Measurements from ENCODE around the gene ZBED4.

ZBED4 gene

DNA sequence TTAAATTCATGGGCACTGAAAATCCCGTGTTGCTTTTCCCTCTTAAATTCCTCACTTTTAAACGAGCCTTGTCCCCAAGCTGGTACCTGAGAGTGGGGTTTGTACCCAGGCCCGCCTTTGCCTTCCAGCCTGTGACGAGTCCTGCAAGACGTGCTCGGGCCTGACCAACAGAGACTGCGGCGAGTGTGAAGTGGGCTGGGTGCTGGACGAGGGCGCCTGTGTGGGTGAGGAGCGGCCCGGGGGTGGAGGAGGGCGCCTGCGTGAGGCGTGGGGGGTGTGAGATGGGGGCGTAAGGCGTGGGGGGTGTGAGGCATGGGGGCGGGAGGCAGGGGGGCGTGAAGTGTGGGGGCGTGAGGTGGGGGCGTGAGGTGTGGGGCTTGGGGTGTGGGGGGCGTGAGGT lies 68.8 kb downstream of the ZBED4 start:
- no peak for DNase-seq (ENCODE audit: low read depth)

DNA sequence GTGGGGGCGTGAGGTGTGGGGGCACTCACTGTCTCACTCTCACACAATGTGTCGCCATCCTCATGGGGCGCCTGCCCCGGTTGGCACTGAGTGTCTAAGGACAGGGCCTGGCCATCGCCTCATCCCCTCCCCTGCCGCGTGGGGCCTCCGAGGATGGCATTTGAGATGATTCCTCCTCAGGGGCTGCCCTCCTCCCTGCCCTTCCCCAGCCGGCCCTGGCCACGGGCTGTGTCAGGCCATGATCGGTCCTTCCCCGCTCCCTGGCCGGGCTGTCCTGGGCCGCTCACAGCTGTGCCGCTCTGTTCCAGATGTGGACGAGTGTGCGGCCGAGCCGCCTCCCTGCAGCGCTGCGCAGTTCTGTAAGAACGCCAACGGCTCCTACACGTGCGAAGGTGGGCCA lies 69.3 kb downstream of the ZBED4 start:
- no peak for DNase-seq (ENCODE audit: low read depth)

DNA sequence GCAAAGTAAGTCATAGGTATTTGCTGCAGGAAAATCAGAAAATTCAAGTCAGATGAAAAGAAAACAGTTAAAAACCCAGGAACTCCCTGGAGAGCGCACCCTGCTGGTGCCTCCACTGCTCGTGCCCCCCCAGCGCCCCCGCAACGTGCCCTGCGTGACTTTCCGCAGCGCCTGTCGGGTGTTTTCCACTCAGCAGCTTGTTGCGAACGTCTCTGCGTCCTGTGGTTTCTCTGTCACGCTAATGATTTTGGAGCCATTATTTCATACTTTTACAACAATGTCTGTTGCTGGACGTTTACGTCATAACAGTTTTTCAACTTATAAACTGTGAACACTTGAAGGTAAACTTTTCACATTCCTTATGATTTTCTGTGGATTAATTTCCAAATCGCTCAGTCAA lies 69.8 kb downstream of the ZBED4 start:
- no peak for DNase-seq (ENCODE audit: low read depth)

DNA sequence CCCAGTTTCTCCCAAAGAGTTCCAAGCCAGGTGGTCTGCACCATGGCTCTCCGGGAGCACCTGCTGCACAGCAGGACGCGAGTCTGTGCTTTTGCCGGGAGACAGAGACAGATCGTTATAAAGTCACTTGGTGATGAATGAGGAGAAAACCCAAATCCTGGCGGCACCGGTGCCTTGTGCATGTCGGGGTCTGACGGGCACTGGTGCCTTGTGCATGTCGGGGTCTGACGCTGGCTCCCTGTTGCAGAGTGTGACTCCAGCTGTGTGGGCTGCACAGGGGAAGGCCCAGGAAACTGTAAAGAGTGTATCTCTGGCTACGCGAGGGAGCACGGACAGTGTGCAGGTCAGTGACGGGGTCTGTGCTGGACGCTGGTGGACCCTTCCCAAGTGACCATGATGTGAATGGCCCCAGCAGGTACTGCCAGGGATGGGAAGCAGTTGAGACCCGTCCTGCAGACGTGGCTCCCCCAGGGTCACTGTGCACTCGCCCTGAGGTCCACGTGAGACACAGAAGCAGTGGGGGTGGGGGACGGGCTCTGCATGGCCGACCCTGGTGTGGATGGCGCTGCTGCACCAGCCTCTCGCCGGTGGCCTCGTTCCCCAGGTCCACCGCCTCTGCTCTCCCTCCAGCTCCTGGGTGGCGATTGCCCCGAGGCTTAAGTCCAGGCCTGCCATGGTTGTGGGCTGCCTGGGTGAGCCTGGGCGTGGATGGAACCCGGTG lies 70.6 kb downstream of the ZBED4 start:
- DNase-seq (ENCODE audit: low read depth), result no peak

DNA sequence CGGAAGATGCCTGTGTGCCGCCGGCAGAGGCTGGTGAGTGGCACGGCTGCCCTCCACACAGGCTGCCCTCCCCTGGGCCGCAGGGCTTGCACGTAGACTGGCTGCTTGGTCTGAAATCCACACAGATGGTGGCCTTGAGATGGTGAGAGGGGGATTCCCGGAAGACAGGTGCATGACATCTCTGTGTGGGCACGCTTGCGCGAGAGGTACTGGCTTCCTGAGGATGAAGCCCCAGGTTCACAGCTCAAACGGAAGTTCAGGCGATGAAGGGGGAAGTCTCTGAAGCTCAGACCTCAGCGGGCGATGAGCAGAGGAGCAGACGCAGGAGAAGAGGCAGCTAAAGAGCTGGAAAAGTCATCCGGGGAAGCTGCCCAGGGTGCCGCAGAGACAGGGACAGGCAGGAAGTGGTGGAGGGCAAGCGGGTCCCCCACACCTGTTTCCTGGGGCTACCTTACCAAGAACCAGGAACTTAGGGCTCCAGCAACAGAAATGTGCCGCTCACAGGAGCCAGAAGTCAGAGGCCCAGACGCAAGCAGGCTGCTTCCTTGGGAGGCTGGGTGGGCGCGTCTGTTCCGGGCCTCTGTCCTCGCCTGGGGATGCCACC lies 72.0 kb downstream of the ZBED4 start:
- peak; percentile 83 for DNase-seq (ENCODE audit: low read depth)

DNA sequence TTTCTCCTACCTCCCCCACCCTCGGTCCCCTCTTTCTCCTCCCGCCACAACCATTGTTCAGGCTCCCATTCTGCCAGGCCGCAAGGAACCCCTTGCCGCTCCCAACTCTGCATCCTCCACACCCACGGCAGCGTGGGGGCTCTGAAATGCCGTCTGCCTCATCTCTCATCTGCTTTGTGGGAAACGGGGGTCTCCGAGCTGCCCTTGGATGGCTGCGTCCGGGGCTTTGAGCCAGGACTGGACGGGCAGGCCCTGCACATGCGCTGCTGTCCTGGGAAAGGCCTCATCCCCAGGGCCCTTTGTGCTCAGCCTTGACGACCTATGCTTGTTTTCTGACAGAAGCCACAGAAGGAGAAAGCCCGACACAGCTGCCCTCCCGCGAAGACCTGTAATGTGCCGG lies 73.3 kb downstream of the ZBED4 start:
- no peak for DNase-seq (ENCODE audit: low read depth)

DNA sequence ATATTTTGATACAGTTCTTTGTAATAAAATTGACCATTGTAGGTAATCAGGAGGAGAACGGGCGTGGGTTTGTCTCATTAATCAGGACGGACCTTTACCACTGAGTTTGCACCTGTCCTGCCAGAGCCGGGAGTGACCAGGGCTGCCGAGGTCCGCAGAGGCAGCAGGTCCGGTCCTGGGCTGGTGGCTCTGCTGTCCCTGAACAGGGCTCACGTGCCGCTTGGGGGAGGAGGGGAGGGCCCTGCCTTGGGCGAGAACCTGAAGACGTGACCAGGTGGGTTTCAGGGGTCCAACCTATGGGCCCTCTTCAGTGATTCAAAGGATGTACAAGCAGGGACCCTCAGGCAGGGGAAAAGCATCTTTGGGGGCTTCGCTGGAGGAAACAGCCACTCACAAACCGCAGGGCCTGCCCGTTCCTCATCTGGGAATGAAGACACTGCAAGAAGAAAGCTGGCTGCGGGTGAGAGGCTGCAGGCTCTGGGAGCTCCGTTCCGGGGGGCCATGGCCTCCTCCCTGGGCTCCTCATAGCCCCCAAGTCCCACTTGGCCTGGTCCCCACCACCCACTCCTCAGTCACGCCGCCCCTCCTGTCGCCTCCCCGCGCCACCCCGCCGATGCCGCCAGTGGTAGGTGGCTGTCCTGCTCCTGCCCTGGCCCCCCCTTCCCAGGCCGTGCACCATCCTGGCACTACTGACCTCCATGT lies 74.0 kb downstream of the ZBED4 start:
- DNase-seq (ENCODE audit: low read depth), result no peak

DNA sequence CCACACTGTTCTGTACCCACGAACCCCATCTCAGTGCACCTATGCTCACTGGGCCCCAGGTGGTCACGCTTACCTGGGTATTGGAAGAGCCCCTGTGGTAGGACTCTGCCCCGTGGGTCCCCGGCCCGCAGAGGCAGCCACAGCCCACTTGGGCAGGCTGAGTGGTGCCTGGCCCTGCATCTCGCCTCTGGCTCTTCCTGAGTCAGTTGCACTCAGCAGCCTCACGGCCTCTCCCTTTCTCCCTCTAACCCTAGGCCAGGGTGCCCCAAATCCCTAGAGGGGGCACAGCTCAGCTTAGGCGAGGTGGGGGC lies 74.5 kb downstream of the ZBED4 start:
- no peak for DNase-seq (ENCODE audit: low read depth)

DNA sequence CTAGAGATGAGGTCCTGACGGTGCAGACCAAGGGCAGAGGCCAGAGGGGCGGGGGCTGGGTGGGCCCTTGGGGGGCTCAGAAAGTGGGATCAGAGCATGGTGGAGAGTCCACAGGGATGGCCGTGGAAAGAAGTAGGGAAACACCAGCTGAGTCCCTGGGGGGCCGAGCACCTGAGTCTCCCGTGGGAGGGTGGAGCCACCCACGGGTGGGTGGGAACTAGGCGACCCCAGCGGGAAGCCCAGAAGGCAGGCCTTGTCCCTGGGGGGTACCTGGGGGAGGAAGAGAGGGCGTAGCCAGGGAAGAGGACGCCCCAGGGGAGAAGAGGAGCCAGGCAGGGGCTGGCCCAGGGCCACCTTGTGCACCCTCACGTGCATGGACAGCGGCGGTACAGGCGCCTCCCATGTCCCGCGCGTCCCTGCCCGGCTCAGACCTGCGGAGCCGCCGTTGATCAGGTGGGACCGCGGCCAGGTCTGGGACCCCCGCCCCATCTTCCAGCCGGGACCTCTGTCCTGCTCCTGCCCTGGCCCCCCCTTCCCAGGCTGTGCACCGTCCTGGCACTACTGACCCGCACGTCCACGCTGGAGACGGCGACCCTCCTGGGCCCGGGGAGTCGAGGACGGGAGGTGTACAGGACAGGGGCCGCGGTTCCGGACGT lies 75.0 kb downstream of the ZBED4 start:
- DNase-seq (ENCODE audit: low read depth), result no peak

DNA sequence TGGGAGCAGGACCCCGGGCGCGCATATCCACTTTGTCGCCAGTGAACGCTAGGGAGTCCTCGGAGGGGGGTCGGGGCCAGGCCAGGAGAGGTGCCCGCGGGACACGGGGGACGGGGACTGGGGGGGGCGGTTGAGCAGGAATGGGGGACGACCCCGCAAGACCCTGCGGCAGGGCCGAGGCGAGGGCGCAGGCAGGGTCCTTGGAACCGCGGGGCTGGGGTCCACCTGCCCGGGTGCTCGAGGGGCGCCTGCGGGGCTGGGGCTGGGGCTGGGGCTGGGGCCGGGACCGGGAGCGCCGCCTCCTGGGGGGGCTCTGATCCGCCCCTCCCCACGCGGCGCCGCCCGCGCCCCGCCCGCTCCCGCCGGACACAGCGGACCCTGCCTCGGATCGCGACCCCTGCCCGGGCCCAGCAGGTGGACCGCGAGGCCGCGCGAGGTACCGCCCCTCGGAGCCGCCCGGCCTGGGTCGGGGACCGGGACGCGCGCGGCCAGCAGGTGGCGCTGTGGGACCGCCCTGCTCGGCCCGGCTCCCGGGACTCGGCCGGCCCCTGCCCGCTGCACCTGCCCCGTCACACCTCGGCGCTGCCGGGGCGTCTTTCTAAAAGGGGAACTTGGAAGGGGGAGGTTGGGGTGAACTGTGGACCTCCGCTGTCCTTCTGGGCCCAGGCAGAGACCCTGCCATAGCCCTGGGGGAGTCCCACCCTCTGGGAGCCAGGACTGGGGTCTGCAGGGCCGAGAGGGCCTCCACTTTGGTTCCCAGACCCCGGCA lies 75.8 kb downstream of the ZBED4 start:
- DNase-seq (ENCODE audit: low read depth), result peak; percentile 51

DNA sequence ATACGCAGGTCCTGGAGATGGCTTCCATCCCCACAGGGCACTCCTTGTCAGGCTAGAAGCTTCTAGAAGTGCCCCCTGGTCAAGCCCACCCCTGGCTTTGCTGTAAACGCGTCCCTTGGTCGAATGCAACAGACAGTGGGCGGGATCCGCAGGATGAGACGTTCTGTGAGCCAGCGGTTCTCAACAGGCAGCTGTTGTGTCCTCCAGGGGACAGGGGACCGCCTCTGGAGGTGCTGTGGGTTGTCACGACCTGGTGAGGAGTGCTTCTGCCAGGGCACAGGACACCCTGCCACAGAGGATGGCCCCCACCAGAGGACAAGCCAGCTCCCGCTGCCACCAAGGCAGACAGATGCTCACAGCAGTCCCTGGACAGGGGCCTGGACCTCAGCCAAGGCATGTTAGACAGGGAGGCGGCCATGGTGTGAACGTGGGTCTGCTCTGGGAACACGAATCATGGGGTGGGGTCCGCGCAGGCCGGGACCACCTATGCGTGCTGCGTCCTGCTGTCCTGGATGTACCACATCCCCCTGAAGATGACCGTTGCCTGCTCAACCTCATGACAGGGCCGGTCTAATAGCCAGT lies 76.4 kb downstream of the ZBED4 start:
- no peak for DNase-seq (ENCODE audit: low read depth)

DNA sequence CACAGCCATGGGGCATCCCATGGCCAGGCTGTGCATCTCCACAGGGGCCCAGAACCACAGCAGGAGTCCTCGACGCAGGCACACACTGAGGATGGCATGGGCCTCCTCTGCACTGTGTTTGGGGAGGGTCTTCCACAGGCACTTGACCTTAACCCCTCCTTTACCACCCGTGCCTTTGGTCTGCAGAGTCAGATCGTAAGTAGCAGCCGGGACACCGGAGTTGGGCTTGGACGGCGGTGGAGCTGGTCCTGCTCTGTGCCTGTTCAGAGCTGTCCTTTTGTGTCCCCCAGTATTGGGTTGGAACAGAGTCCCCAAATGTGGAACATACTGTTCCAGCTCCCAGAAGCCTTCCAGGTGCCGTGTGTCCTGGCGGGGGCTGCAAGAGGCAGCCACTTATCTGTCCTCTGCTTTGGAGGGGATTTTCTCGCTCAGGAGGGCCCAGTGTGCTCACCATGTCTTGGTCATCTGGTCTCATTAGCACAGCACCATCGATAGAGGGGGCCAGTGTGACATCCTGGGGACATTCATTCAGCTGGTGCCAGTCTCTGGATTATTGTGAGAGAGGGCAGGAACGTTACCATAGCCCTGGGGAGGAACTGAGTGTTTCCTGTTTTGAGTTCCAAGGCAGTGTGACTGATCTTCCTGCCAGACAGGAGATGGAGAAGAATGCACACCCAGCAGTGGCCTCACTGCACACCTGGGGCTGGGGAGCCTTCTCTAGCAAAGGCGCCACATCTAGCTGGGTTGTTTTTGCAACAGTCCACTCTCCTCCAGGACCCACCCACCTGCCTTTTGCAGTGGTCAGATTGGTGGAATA lies 77.2 kb downstream of the ZBED4 start:
- no peak for DNase-seq (ENCODE audit: low read depth)

DNA sequence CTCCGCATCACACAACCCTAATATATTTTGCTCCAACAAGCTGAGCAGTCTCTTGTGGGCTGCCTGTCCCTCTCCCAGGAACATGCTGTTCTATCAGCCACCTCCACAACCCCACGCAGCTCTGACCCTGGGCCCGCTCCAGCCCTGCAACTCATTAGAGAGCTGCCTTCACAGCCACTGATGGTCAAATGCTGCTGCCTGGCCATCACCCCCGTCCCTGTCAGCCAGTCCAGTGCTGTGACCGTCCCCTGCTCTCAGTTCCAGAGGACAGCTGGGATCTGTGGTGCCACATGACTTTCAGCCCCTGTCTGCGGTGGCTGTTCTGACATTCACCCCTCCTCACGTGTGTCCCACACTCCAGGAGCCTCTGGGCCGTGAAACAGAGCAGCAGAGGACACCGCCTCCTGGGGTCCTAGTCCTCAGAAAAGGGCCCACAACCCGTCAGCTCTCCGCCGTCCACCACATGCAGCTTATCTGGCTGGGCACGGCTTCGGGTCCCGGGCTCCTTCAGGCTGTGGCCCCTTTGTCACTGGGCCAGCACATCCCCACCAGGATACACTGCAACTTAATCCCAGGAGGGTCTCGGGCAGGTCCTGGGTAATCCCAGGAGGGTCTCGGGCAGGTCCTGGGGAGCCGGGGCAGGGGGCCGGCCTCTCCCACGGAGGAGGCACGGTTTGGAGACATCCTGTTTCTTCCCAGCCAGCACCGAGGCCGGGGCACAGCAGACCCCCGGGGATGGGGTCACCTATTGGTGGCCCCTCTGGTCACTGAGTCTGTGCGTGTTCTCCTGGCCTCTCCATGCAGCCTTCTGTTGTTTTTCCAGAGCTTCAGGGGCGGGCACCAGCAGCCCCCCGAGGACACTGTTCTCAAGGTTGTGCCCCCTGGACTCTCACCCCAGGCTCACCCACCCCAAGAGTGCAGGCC lies 79.9 kb downstream of the ZBED4 start:
- no peak for DNase-seq (ENCODE audit: low read depth)

DNA sequence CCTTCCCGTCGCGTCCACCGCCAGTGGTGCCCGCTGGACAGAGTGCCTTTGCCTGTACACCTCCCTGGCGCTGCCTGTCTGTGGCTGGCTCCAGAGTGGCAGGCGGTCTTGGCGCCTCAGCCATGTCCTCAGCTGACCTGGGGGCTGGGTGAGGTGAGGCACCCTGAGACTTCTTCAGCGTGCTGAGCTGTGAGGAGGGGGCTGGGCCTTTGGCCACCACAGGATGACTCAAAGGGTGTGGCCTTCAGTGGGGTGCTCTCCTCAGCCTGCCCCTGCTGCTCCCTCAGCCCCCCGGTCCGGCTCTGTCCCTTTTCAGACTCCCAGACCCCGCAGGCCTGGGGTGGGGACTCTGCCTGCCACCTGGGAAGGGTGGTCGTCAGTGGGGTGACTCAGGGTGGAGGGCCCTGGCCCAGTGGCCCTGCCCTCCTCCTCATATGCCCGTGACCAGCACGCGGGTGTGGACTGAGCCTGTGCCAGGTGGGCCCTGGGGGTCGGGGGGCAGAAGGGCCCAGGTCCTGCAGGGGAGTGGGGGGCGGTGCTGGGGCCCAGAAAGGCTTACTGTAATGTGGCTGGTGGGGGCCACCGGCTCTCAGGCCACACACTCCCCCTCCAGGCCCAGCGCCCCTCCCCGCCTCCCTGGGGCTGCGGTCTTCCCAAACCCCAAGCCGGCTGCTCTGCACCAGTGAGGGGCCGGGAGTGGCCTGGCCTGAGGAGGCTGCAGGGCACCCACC lies 80.7 kb downstream of the ZBED4 start:
- peak; percentile 37 for DNase-seq (ENCODE audit: low read depth)

DNA sequence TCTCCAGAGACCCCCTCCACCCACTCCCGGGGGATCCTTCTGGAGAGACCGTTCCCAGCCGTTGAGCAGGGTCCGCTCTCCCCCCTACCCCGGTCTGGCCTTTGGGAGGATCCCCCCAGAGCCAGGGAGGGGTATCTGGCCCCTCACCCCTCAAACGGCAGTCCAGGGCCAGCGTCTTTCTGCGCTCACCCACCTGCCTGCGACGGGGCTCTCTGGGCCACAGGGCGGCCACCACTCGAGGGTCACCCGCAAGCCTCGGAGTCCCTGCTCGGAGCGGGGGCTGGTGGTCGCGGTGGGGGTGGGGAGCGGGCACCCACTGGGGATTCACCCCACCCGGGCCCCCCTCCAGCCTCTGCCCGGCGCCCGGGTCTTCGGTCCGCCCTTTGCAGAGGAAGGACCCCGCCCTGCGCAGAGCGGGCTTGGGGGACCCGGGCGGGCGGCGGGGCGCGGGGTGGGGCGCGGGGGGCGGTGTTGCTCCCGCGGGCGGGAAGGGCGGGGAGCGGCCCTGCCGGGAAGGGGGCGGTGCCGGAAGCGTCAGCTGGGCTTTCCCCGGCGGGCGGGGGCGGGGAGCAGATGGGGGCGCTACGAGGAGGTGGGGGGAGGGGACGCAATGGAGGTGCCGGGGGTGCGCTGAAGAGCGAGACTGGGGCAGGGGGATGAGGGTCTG lies 81.4 kb downstream of the ZBED4 start:
- peak; percentile 80 for DNase-seq (ENCODE audit: low read depth)

DNA sequence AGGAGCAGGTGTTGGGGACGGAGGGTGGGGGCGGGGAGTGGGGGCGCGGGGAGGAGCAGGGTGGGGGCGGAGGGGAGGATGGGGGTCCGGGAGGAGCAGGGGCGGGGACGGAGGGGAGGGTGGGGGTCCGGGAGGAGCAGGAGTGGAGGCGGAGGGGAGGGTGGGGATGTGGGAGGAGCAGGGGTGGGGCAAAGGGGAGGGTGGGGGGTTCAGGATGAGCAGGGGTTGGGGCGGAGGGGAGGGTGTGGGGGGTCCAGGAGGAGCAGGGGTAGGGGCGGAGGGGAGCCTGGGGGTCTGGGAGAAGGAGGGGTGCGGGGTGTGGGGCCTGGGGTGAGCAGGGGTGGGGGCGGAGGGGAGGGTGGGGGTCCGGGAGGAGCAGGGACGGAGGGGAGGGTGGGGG lies 81.9 kb downstream of the ZBED4 start:
- peak; percentile 37 for DNase-seq (ENCODE audit: low read depth)

DNA sequence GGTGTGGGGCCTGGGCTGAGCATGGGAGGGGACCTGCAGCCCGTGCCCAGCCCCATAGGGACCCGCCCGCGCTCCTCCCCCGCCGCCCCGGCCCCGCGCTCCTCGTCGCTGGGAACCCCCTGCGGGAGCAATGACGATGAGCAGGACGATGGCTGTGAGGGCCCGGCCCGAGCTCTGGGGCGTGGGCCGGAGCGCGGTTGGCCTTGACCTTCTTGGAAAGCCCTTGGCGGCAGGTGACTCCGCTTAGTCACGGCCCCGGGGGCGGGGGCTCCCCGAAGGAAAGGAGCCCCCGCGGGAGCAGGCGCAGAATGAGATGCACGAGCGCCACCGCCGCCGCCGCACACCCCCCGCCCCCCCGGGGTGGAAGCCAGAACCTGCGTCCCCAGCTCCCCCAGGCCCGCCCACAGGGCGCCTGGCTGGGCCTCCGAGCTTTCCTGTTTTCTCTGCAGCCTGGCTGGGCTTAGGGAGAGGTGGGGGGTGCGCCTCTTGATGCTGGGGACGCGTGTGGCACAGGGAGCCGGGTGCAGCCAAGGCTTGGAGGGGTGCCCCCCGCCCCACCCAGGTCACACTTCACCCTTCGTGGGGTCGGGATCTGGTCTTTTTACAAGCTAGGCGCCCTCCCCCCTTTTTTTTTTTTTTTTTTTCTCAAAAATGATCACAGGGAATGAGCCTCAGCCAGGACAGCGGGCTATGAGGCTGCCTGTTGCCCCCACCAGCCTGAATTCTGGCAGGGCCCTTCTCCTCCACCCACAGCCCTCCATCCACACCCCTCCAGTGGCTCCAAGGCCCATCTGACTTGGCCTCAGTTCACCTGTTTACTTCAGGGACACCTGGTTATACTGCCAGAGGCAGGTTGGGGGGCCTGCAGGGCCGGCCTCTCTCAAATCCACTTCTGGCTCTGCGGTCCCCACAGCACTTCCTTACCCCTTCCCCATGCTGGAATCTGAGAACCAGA lies 82.7 kb downstream of the ZBED4 start:
- peak; percentile 96 for DNase-seq (ENCODE audit: low read depth)

All from T-helper 22 cell (primary cell).